Measurements from ENCODE around the gene TCERG1L.

Gene TCERG1L

GRCh38 chr10:131250454-131251145 lies 60.9 kb downstream of the TCERG1L start:
- H2BK12ac ChIP-seq (ENCODE audit: low read length), result peak overlapping the region; percentile 53
- H3K23ac ChIP-seq (ENCODE audit: low read depth, low read length, poor library complexity), result no peak overlapping the region
- H2AFZ ChIP-seq (ENCODE audit: low read length), result no peak overlapping the region
- no peaks in the 10 kb centered on the region for H3K79me1 ChIP-seq (ENCODE audit: low read depth, low read length)
- no peak overlapping the region for H3K14ac ChIP-seq (ENCODE audit: low read length)
- H2AK5ac ChIP-seq (ENCODE audit: low read depth, low read length), result peak overlapping the region; percentile 34
- no peak overlapping the region for H3K4me2 ChIP-seq (ENCODE audit: insufficient read depth, low read length, poor library complexity, severe bottlenecking)
- H3K4me1 ChIP-seq (ENCODE audit: control insufficient read depth in 2 of 2, insufficient read depth in 1 of 2, low read depth in 1 of 2, low read length in 2 of 2), result peaks cover 0 to 13% of the 10 kb centered on the region in 2 donors
- H3K4me3 ChIP-seq (ENCODE audit: low read length in 2 of 2), result no peak overlapping the region
- DNase-seq (ENCODE audit: low spot score), result no peak
- WGBS, 2 donors (ENCODE audit: extremely low coverage in 2 of 2, insufficient read length in 2 of 2, insufficient replicate concordance in 1 of 2), result no CpG with 5 or more reads among the region's 18 CpGs
- H3K9me3 ChIP-seq (replicated peaks in 1 of 2; ENCODE audit: control insufficient read depth in 2 of 2, insufficient read depth in 1 of 2, low read depth in 1 of 2, low read length in 2 of 2), result no peaks in the 10 kb centered on the region
- H2BK5ac ChIP-seq (ENCODE audit: low read length), result no peak overlapping the region
- H4K91ac ChIP-seq (ENCODE audit: low read depth, low read length, poor library complexity), result no peak overlapping the region
- no peak overlapping the region for H2BK15ac ChIP-seq (ENCODE audit: low read length)
- no peaks in the 10 kb centered on the region for H3K36me3 ChIP-seq (replicated peaks in 1 of 2; ENCODE audit: control insufficient read depth in 2 of 2, insufficient read depth in 2 of 2, low read length in 2 of 2)
- H3K9ac ChIP-seq (ENCODE audit: low read depth, low read length, poor library complexity), result no peak overlapping the region
- H4K8ac ChIP-seq (ENCODE audit: low read depth, low read length), result no peak overlapping the region
- H3K4ac ChIP-seq (ENCODE audit: low read length), result no peak overlapping the region
- H2BK120ac ChIP-seq (ENCODE audit: low read depth, low read length), result no peak overlapping the region
- no peaks in the 10 kb centered on the region for H3K27me3 ChIP-seq (ENCODE audit: control insufficient read depth in 3 of 3, insufficient read depth in 3 of 3, low read depth in 1 of 3, low read length in 3 of 3)
- peak overlapping the region; percentile 15 for H3K18ac ChIP-seq (ENCODE audit: low read length)
- no peak overlapping the region for H3K27ac ChIP-seq (replicated peaks; ENCODE audit: low read length)

- Histone ChIP-seq H3K4me1 (ENCODE audit: control insufficient read depth in 2 of 2, insufficient read depth in 1 of 2, low read depth in 1 of 2, low read length in 2 of 2) (peaks cover 0 to 13% of the 10 kb centered on the region in 2 donors), H3K23ac (ENCODE audit: low read depth, low read length, poor library complexity) (no peak overlapping the region), H4K91ac (ENCODE audit: low read depth, low read length, poor library complexity) (no peak overlapping the region), H2AK5ac (ENCODE audit: low read depth, low read length) (no peak overlapping the region), H2AFZ (ENCODE audit: low read length) (no peak overlapping the region), H3K27me3 (ENCODE audit: control insufficient read depth in 3 of 3, insufficient read depth in 3 of 3, low read depth in 1 of 3, low read length in 3 of 3) (no peaks in the 10 kb centered on the region), H2BK12ac (ENCODE audit: low read length) (no peak overlapping the region), H3K79me1 (ENCODE audit: low read depth, low read length) (no peaks in the 10 kb centered on the region), H3K14ac (ENCODE audit: low read length) (no peak overlapping the region), H3K36me3 (replicated peaks in 1 of 2; ENCODE audit: control insufficient read depth in 2 of 2, insufficient read depth in 2 of 2, low read length in 2 of 2) (no peaks in the 10 kb centered on the region), H4K8ac (ENCODE audit: low read depth, low read length) (no peak overlapping the region), H3K4me2 (ENCODE audit: insufficient read depth, low read length, poor library complexity, severe bottlenecking) (peak overlapping the region; percentile 28), H3K9me3 (replicated peaks in 1 of 2; ENCODE audit: control insufficient read depth in 2 of 2, insufficient read depth in 1 of 2, low read depth in 1 of 2, low read length in 2 of 2) (no peaks in the 10 kb centered on the region), H3K27ac (replicated peaks; ENCODE audit: low read length) (no peak overlapping the region), H3K18ac (ENCODE audit: low read length) (no peak overlapping the region), H3K4ac (ENCODE audit: low read length) (no peak overlapping the region), H2BK5ac (ENCODE audit: low read length) (no peak overlapping the region), H3K9ac (ENCODE audit: low read depth, low read length, poor library complexity) (no peak overlapping the region), H2BK15ac (ENCODE audit: low read length) (no peak overlapping the region), H2BK120ac (ENCODE audit: low read depth, low read length) (no peak overlapping the region), H3K4me3 (ENCODE audit: low read length in 2 of 2) (no peak overlapping the region)
- no CpG with 5 or more reads among the region's 14 CpGs for WGBS, 2 donors (ENCODE audit: extremely low coverage in 2 of 2, insufficient read length in 2 of 2, insufficient replicate concordance in 1 of 2)
- no peak for DNase-seq (ENCODE audit: low spot score)
These were observed 61.6 kb downstream of the TCERG1L start for GRCh38 chr10:131249955-131250344.

- peak overlapping the region; percentile 74 for H3K18ac ChIP-seq (ENCODE audit: low read length)
- no peak overlapping the region for H3K14ac ChIP-seq (ENCODE audit: low read length)
- no peak overlapping the region for H2BK12ac ChIP-seq (ENCODE audit: low read length)
- no peak overlapping the region for H4K91ac ChIP-seq (ENCODE audit: low read depth, low read length, poor library complexity)
- H2AFZ ChIP-seq (ENCODE audit: low read length), result no peak overlapping the region
- H3K4ac ChIP-seq (ENCODE audit: low read length), result no peak overlapping the region
- H3K4me2 ChIP-seq (ENCODE audit: insufficient read depth, low read length, poor library complexity, severe bottlenecking), result peak overlapping the region; percentile 28
- no peaks in the 10 kb centered on the region for H3K27me3 ChIP-seq (ENCODE audit: control insufficient read depth in 3 of 3, insufficient read depth in 3 of 3, low read depth in 1 of 3, low read length in 3 of 3)
- H2BK5ac ChIP-seq (ENCODE audit: low read length), result no peak overlapping the region
- H3K9ac ChIP-seq (ENCODE audit: low read depth, low read length, poor library complexity), result no peak overlapping the region
- no peak for DNase-seq (ENCODE audit: low spot score)
- H3K23ac ChIP-seq (ENCODE audit: low read depth, low read length, poor library complexity), result no peak overlapping the region
- no CpG with 5 or more reads among the region's 16 CpGs for WGBS, 2 donors (ENCODE audit: extremely low coverage in 2 of 2, insufficient read length in 2 of 2, insufficient replicate concordance in 1 of 2)
- no peak overlapping the region for H4K8ac ChIP-seq (ENCODE audit: low read depth, low read length)
- no peak overlapping the region for H2AK5ac ChIP-seq (ENCODE audit: low read depth, low read length)
- no peaks in the 10 kb centered on the region for H3K9me3 ChIP-seq (replicated peaks in 1 of 2; ENCODE audit: control insufficient read depth in 2 of 2, insufficient read depth in 1 of 2, low read depth in 1 of 2, low read length in 2 of 2)
- H3K4me3 ChIP-seq (ENCODE audit: low read length in 2 of 2), result no peak overlapping the region
- no peaks in the 10 kb centered on the region for H3K79me1 ChIP-seq (ENCODE audit: low read depth, low read length)
- H3K27ac ChIP-seq (replicated peaks; ENCODE audit: low read length), result no peak overlapping the region
- peaks cover 0 to 13% of the 10 kb centered on the region in 2 donors for H3K4me1 ChIP-seq (ENCODE audit: control insufficient read depth in 2 of 2, insufficient read depth in 1 of 2, low read depth in 1 of 2, low read length in 2 of 2)
- no peak overlapping the region for H2BK15ac ChIP-seq (ENCODE audit: low read length)
- no peaks in the 10 kb centered on the region for H3K36me3 ChIP-seq (replicated peaks in 1 of 2; ENCODE audit: control insufficient read depth in 2 of 2, insufficient read depth in 2 of 2, low read length in 2 of 2)
- no peak overlapping the region for H2BK120ac ChIP-seq (ENCODE audit: low read depth, low read length)
These were observed 62.1 kb downstream of the TCERG1L start for GRCh38 chr10:131249238-131249954.

- no CpG with 5 or more reads among the region's 20 CpGs for WGBS, 2 donors (ENCODE audit: extremely low coverage in 2 of 2, insufficient read length in 2 of 2, insufficient replicate concordance in 1 of 2)
- Histone ChIP-seq H3K4me2 (ENCODE audit: insufficient read depth, low read length, poor library complexity, severe bottlenecking) (no peak overlapping the region), H2BK12ac (ENCODE audit: low read length) (no peak overlapping the region), H3K9me3 (replicated peaks in 1 of 2; ENCODE audit: control insufficient read depth in 2 of 2, insufficient read depth in 1 of 2, low read depth in 1 of 2, low read length in 2 of 2) (no peaks in the 10 kb centered on the region), H3K9ac (ENCODE audit: low read depth, low read length, poor library complexity) (peak overlapping the region; percentile 10), H3K4me3 (ENCODE audit: low read length in 2 of 2) (no peak overlapping the region), H3K36me3 (replicated peaks in 1 of 2; ENCODE audit: control insufficient read depth in 2 of 2, insufficient read depth in 2 of 2, low read length in 2 of 2) (no peaks in the 10 kb centered on the region), H2BK120ac (ENCODE audit: low read depth, low read length) (no peak overlapping the region), H3K14ac (ENCODE audit: low read length) (peak overlapping the region; percentile 14), H3K27me3 (ENCODE audit: control insufficient read depth in 3 of 3, insufficient read depth in 3 of 3, low read depth in 1 of 3, low read length in 3 of 3) (no peaks in the 10 kb centered on the region), H2AFZ (ENCODE audit: low read length) (no peak overlapping the region), H2BK15ac (ENCODE audit: low read length) (no peak overlapping the region), H3K18ac (ENCODE audit: low read length) (peak overlapping the region; percentile 72), H2AK5ac (ENCODE audit: low read depth, low read length) (peak overlapping the region; percentile 57), H3K23ac (ENCODE audit: low read depth, low read length, poor library complexity) (peak overlapping the region; percentile 28), H2BK5ac (ENCODE audit: low read length) (no peak overlapping the region), H3K4me1 (ENCODE audit: control insufficient read depth in 2 of 2, insufficient read depth in 1 of 2, low read depth in 1 of 2, low read length in 2 of 2) (peaks cover 0 to 13% of the 10 kb centered on the region in 2 donors), H4K8ac (ENCODE audit: low read depth, low read length) (no peak overlapping the region), H3K4ac (ENCODE audit: low read length) (no peak overlapping the region), H3K79me1 (ENCODE audit: low read depth, low read length) (no peaks in the 10 kb centered on the region), H4K91ac (ENCODE audit: low read depth, low read length, poor library complexity) (no peak overlapping the region), H3K27ac (replicated peaks; ENCODE audit: low read length) (no peak overlapping the region)
- DNase-seq (ENCODE audit: low spot score), result no peak
These were observed 63.0 kb downstream of the TCERG1L start for GRCh38 chr10:131248376-131249165.

Measured in neuronal stem cell (in vitro differentiated cells).